T follicular helper cell (primary cell): ENCODE results near the gene CDC23.
"Not testable (repeated sequence)": the region's sequence is repeated elsewhere in the genome, so short reads cannot be mapped to it uniquely, and the experiment has no call there.

Experiments used
- DNase-seq: peaks from one replicate; pipeline ENCODE4 v3.0.0-alpha.2; 2020; ENCODE audit warnings: low read depth

The CDC23 gene

GRCh38 chr5:138210985-138211384 lies 2.1 kb downstream of the CDC23 start:
- no peak for DNase-seq

GRCh38 chr5:138193859-138194258 lies 19.3 kb downstream of the CDC23 start:
- DNase-seq: not testable (repeated sequence)

- DNase-seq: no peak
Observed at GRCh38 chr5:138192826-138193225, 20.3 kb downstream of the CDC23 start.

DNA sequence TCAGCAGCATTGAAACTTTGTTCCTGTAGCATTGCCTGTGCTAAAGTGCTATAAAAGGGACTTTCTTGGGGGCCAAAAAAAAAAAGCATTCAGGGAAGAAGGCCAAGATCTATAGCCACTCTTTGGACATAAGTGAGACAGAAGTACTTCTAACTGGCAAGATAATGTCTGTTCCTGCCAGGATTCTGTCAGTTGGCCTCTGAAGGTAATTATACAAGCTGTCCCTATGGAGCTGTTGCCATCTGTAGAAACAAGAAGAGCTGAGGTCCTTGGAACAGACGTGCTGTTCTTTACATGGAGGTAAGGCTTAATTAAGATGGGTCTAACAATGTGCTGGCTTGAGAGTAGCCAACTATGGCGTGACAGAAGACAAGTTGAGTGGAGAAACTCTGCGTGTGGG lies 24.5 kb downstream of the CDC23 start:
- no peak for DNase-seq

DNA sequence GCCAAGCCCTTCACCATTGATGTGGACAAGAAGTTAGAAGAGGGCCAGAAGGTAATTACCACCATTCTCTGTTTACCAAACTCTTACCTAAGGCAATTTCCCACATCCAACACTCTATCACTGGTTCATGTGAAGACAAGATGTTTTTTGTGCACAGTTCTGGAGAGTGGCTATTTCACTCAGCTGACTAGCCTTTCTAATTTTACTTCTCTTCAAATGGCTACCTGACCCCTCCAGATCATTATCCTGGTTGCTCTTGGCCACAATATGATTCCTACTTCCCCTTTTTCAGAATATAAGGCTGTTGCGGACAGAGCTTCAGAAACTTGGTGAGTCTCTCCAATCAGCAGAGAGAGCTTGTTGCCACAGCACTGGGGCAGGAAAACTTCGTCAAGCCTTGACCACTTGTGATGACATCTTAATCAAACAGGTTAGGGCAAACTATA lies 27.1 kb downstream of the CDC23 start:
- no peak for DNase-seq

GRCh38 chr5:138182808-138183207 lies 30.3 kb downstream of the CDC23 start:
- DNase-seq: no peak

GRCh38 chr5:138180841-138181240 lies 32.3 kb downstream of the CDC23 start:
- DNase-seq: no peak

DNA sequence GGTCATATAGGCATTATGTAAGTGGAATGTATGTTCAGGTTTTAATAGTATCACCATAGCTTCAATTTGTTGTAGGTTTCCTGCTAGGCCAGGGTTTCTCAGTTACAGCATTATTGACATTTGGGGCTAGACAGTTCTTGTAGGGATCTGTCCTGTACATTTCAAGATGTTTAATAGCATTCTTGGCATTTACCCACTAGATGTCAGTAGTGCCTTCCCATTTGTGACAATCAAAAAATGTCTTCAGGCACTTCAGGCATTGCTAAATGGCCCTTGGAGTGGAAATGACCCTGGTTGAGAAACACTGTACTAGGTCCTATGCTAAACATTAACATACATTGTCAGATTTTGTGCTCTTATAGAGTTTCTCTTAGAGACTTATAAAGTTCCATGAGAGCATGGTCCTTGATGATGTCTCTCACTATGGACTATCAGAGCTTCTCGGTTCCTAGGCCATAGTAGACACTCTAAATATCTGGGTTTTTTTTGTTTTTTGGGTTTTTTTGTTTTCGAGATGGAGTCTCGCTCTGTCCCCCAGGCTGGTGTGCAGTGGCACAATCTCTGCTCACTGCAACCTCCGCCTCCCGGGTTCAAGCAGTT lies 32.8 kb downstream of the CDC23 start:
- DNase-seq: no peak

- no peak for DNase-seq
Observed at GRCh38 chr5:138179277-138179857, 33.8 kb downstream of the CDC23 start.

- DNase-seq: peak; percentile 86
Observed at GRCh38 chr5:138178516-138179276, 34.4 kb downstream of the CDC23 start, which contains the start of the genes BRD8 and KIF20A. Gene BRD8 (minus strand): TSS chr5:138178630. CDS start chr5:138178614, 16 bp downstream. Gene KIF20A (plus strand): TSS chr5:138179112. CDS start chr5:138179681, 569 bp downstream.

- no peak for DNase-seq
Observed at GRCh38 chr5:138177941-138178515, 35.1 kb downstream of the CDC23 start.

DNA sequence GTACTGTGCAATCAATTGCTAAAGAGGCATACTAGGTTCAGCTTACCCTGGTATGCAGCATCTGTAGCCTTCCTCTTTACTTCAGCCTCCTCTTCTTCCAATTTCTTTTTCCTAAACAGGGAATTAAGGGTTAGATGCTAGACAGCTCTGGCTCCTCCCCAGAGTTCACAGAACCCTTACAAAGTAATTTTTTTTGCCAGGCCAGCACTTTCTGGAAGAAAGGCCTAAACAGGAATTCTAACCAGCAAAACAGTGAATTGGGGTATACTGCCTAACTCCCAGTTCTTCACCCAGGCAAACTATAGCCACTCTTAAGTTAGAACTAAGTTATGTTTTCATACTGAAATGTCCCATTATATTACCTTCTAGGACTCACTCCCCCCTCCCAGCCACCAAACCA lies 42.8 kb downstream of the CDC23 start:
- DNase-seq: no peak

DNA sequence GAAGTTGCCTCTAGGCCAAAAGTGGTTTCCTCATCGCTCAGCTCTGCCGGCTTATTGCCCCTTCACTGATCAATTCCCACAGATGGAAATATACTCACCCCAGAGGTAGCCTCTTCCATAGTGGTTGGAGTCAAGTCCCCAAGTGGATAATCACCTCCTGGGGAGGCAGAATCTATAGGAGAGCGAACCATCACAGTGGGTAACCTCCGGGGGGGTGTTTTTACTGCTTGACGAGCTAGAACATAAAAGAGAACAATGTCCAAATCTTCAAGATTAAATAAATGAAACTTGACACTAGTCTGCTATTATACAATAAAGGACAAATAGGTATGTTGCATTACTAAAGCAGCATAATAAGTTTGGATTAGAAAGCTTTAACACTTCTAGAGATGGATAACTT lies 44.0 kb downstream of the CDC23 start:
- DNase-seq: no peak

DNA sequence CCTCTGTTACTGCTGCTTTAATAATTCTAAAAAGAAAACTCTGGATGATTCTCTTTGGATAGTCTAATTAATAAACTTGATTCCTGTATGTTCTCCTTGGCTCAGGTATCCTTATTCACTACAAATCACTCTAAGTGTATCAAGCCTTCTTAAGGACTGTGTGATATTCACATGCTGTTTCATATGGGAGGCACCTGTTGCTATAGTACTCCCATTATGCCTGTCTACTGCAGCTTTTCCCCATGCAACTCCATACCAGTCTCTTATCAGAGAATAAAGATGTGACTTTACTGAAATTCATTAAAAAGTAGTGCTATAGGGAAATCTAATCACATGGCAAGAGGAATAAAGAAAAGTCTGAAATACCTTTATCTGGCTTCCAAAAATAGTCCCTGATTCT lies 49.4 kb downstream of the CDC23 start:
- no peak for DNase-seq

DNA sequence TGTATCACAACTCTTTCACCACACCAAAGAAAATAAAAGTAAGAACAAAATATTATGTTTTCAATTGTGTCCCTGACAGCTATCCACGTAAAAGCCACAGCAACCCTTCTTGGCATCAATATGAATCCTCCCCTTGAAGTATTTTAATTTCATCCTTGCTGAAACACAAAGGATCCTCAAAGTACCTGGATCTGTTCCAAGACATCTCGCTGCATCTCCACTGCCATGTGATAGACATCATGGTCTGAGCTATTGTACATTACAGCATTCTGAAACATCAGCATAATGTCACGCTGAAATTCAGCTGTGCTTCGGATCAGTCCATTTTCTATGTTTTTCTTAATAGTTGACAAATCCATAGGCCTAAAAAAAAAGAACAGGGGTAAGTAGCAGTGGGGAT lies 52.4 kb downstream of the CDC23 start:
- no peak for DNase-seq

DNA sequence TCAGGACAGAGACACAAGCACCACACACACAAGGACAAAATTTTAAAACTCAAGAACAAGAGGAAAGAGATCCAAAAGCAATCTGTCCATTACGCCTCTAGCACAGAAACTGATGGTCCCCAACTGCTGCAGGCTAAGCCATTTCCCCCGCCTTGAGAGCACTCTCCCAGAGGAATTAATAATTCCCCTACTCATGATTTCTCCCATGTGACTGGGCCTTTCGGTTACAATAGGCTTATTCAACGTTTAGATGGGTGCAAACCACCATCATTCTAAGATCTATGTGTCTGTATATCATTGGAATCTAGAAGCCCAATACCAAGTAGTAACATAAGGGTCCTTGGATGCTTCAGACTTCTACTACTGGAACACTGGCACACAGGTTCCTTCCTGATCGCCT lies 53.5 kb downstream of the CDC23 start:
- DNase-seq: no peak

- no peak for DNase-seq
Observed at GRCh38 chr5:138157626-138158025, 55.5 kb downstream of the CDC23 start.

DNA sequence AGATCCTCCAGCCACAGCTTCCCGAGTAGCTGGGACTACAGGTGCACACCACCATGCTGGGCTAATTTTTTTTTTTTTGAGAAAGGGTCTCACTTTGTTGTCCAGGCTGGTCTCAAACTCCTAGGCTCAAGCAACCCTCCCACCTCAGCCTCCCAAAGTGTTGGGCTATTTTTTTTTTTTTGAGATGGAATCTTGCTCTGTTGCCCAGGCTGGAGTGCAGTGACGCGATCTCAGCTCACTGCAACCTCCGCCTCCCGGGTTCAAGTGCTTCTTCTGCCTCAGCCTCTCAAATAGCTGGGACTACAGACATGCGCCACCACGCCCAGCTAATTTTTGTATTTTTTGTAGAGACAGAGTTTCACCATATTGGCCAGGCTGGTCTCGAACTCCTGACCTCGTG lies 57.1 kb downstream of the CDC23 start:
- not testable (repeated sequence) for DNase-seq

DNA sequence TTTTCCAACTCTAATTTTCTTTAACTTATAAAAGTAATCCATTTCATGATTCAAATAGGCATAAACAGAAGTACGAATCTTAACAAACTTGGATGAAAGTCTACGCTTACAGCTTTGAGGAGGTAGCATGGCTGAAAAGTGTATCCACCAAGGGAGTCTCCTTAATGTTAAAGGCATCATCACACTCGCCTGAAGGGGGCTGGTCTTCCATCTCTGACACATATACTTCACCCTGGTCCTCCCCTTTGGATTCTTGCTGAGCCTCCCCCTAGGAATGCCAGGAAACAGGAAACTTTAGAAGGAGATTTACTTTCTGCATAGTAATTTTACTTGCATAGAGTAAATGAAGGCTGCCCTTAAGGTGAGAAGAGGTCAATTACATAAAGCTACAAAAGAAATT lies 63.6 kb downstream of the CDC23 start:
- DNase-seq: no peak

DNA sequence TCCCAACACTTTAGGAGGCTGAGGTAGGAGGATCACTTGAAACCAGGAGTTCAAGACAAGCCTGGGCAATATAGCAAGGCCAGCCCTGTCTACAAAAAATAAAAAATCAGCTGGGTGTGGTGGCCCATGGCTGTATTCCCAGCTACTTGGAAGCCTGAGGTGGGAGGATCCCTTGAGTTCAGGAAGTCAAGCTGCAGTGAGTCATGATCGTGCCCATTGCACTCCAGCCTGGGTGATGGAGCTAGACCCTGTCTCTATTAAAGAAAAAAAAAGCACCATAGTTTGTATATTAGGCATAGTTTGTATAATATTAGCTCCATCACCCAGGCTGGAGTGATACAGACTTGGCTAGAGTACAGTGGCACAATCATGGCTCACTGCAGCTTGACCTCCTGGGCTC lies 64.3 kb downstream of the CDC23 start:
- DNase-seq: no peak

- not testable (repeated sequence) for DNase-seq
Observed at GRCh38 chr5:138143578-138143977, 69.5 kb downstream of the CDC23 start.

DNA sequence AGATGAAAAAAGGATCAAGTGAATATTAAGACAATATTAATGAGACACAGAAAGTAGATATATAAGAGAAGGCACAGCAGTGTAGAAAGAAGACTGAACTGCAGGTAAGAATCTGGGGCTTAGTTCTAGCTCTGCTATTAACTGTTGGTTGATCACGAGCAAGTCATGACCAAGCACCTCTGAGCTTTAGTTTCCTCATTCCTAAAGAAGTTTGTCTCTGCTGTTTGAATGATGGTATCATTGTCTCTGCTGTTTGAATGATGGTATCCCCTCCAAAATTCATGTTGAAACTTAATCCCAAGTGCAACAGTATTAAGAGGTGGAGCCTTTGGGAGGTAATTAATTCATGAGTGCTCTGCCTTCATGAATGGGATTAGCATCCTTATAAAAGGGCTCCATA lies 71.4 kb downstream of the CDC23 start:
- DNase-seq: no peak

GRCh38 chr5:138140268-138140667 lies 72.9 kb downstream of the CDC23 start:
- DNase-seq: no peak
